Mesenchymal stem cell (in vitro differentiated cells and primary cell): ENCODE data around the gene UBE2I.

ENCODE experiments used
- DNase-seq: peaks from one replicate; pipeline ENCODE4 v3.0.0-alpha.2; 2013
- H2AFZ ChIP-seq: one replicate; pipeline ENCODE4 v1.6.1; 2013; ENCODE audit warnings: low read depth, mild to moderate bottlenecking, control low read depth, inconsistent platforms, low read length, moderate library complexity
- H2AK5ac ChIP-seq: 2 replicates; pipeline ENCODE4 v1.6.1; 2013; ENCODE audit warnings: low read length, moderate library complexity, mild to moderate bottlenecking, inconsistent platforms; ENCODE audit not compliant: severe bottlenecking
- H2BK120ac ChIP-seq: one replicate; pipeline ENCODE4 v1.6.1; 2013; ENCODE audit warnings: low read depth, mild to moderate bottlenecking, inconsistent platforms, low read length, moderate library complexity
- H2BK12ac ChIP-seq, 2 experiments: one replicate each; pipeline ENCODE4 v1.6.1; 2013; ENCODE audit warnings: inconsistent platforms in 2 of 2, low read length in 2 of 2, mild to moderate bottlenecking in 2 of 2, moderate library complexity in 2 of 2, control low read depth in 1 of 2
- H2BK15ac ChIP-seq: one replicate; pipeline ENCODE4 v1.6.1; 2013; ENCODE audit warnings: mild to moderate bottlenecking, low read depth, inconsistent platforms; ENCODE audit not compliant: poor library complexity, severe bottlenecking
- H2BK5ac ChIP-seq: 2 replicates; pipeline ENCODE4 v1.6.1; 2013; ENCODE audit warnings: low read depth, mild to moderate bottlenecking, low read length, control low read depth, inconsistent platforms; ENCODE audit not compliant: poor library complexity, severe bottlenecking
- H3K14ac ChIP-seq, 2 experiments: one replicate each; pipeline ENCODE4 v1.6.1; 2013; ENCODE audit warnings: inconsistent platforms in 2 of 2, low read length in 2 of 2, control low read depth in 1 of 2, mild to moderate bottlenecking in 1 of 2, moderate library complexity in 1 of 2
- H3K18ac ChIP-seq, 2 experiments: one replicate each; pipeline ENCODE4 v1.6.1; 2013; ENCODE audit warnings: inconsistent platforms in 2 of 2, low read length in 2 of 2, control low read depth in 1 of 2, low read depth in 1 of 2, mild to moderate bottlenecking in 1 of 2
- H3K23ac ChIP-seq, 2 experiments: one replicate each; pipeline ENCODE4 v1.6.1; 2013; ENCODE audit warnings: inconsistent platforms in 2 of 2, low read length in 2 of 2, mild to moderate bottlenecking in 2 of 2, moderate library complexity in 2 of 2, control low read depth in 1 of 2
- H3K27ac ChIP-seq: 2 replicates; pipeline ENCODE4 v1.5.1; 2013; ENCODE audit warnings: mild to moderate bottlenecking, moderate library complexity, low read length, control low read depth, inconsistent platforms; ENCODE audit not compliant: poor library complexity, severe bottlenecking
- H3K27me3 ChIP-seq, 2 experiments: 2 replicates each; pipeline versions ENCODE4 v1.6.1 to v1.7.0; 2013; ENCODE audit warnings: low read length in 2 of 2, mild to moderate bottlenecking in 2 of 2, moderate library complexity in 2 of 2, control low read depth in 1 of 2, inconsistent platforms in 1 of 2; ENCODE audit not compliant: control insufficient read depth in 1 of 2, insufficient read depth in 1 of 2
- H3K36me3 ChIP-seq, 2 experiments: 2 replicates each; pipeline versions ENCODE4 v1.6.1 to v1.7.0; 2013; ENCODE audit warnings: low read length in 2 of 2, control low read depth in 1 of 2, inconsistent platforms in 1 of 2, low read depth in 1 of 2, mild to moderate bottlenecking in 1 of 2; ENCODE audit not compliant: insufficient read depth in 2 of 2, control insufficient read depth in 1 of 2
- H3K4ac ChIP-seq, 2 experiments: one replicate each; pipeline ENCODE4 v1.6.1; 2013; ENCODE audit warnings: inconsistent platforms in 2 of 2, low read length in 2 of 2, mild to moderate bottlenecking in 2 of 2, moderate library complexity in 2 of 2, control low read depth in 1 of 2, low read depth in 1 of 2
- H3K4me1 ChIP-seq: 2 replicates; pipeline ENCODE4 v1.6.1; 2013; ENCODE audit warnings: low read depth, low read length, control low read depth; ENCODE audit not compliant: control insufficient read depth, insufficient read depth
- H3K4me2 ChIP-seq: 2 replicates; pipeline ENCODE4 v1.6.1; 2013; ENCODE audit warnings: low read length, mild to moderate bottlenecking, inconsistent platforms; ENCODE audit not compliant: poor library complexity, severe bottlenecking
- H3K4me3 ChIP-seq, 2 experiments: 2 replicates each; pipeline versions ENCODE4 v1.5.1 to v1.7.0; 2013; ENCODE audit warnings: low read length in 2 of 2, mild to moderate bottlenecking in 2 of 2, control low read depth in 1 of 2, low read depth in 1 of 2; ENCODE audit not compliant: insufficient read depth in 1 of 2
- H3K79me1 ChIP-seq: replicated peaks from 2 replicates; pipeline ENCODE4 v1.6.1; 2013; ENCODE audit warnings: mild to moderate bottlenecking, control low read depth, low read length, inconsistent platforms; ENCODE audit not compliant: poor library complexity, severe bottlenecking
- H3K9ac ChIP-seq: 2 replicates; pipeline ENCODE4 v1.7.0; 2013; ENCODE audit warnings: mild to moderate bottlenecking, low read length, moderate library complexity
- H3K9me3 ChIP-seq: 2 replicates; pipeline ENCODE4 v1.7.0; 2013; ENCODE audit warnings: mild to moderate bottlenecking, low read length; ENCODE audit not compliant: control insufficient read depth
- H4K8ac ChIP-seq: one replicate; pipeline ENCODE4 v1.6.1; 2013; ENCODE audit warnings: inconsistent platforms, mild to moderate bottlenecking, low read length, moderate library complexity
- H4K91ac ChIP-seq: one replicate; pipeline ENCODE4 v1.6.1; 2013; ENCODE audit warnings: mild to moderate bottlenecking, low read length, inconsistent platforms
- WGBS: methylation state at CpG from one replicate; pipeline ENCODE4 v1.1.7; 2013; ENCODE audit warnings: mixed read lengths; 5-methylcytosine and 5-hydroxymethylcytosine counted together

Gene UBE2I

DNA sequence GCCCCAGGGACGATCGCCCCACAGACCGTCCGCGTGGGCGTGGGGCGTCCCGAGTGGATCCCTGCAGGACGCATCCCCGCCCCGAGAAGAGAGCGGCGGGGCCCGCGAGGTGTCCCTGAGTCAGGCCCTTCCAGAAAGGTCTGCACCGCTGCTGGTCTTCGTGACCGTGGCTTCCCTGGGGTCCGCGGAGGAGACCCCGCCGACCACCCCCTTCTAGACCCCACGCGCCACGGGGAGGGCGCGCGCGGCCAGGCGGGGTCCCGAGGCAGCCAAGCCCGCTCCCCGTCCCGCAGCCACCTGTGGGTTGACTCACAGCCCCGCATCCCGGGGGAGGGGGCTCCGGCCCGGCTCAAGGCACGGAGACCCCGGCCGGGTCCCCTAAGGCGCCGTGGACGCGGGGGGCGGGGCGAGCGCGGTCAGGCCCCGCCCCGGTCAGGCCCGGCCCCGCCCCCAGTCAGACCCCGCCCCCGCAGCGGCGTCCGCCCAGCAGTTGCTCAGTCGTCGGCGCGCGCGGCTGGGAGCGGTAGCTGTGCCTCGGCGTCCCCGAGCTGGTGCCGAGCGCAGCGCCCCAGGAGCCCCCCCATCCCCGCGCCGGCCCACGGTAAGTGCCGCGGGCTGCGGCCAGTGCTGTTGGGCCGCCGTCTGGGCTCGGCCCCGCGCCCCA lies 23.8 kb downstream of the UBE2I start, which contains the start of gene BAIAP3:
Gene BAIAP3, plus strand, starts transcription at position 497 of the 664 bp plus-strand sequence. CDS start 4,905 bp downstream, outside the sequence.
- peak; percentile 44 for DNase-seq
- Histone ChIP-seq H4K91ac (peak within 1 kb of the TSS; percentile 70), H2AFZ (peak within 1 kb of the TSS; percentile 18), H3K27ac (no peak within 1 kb of the TSS), H3K79me1 (no peaks in the 10 kb centered on the region), H2BK12ac (peak within 1 kb of the TSS in 1 of 2 experiments; percentile 37), H4K8ac (peak within 1 kb of the TSS; percentile 77), H3K9me3 (no peaks in the 10 kb centered on the region), H3K4me3 (peak within 1 kb of the TSS in 1 of 2 experiments; percentile 38), H3K14ac (no peak within 1 kb of the TSS), H2BK5ac (no peak within 1 kb of the TSS), H3K27me3 (peaks cover 71 to 72% of the 10 kb centered on the region in 2 experiments), H2BK15ac (peak within 1 kb of the TSS; percentile 95), H3K4me2 (peak within 1 kb of the TSS; percentile 20), H3K18ac (peak within 1 kb of the TSS; percentile 74 to 83), H2AK5ac (no peak within 1 kb of the TSS), H2BK120ac (peak within 1 kb of the TSS; percentile 74), H3K23ac (peak within 1 kb of the TSS in 1 of 2 experiments; percentile 67), H3K4ac (peak within 1 kb of the TSS in 1 of 2 experiments; percentile 77), H3K36me3 (no peaks in the 10 kb centered on the region), H3K9ac (no peak within 1 kb of the TSS), H3K4me1 (peaks cover 28% of the 10 kb centered on the region)
- WGBS, result 9% methylated on average over 40 of the region's 83 CpGs

DNA sequence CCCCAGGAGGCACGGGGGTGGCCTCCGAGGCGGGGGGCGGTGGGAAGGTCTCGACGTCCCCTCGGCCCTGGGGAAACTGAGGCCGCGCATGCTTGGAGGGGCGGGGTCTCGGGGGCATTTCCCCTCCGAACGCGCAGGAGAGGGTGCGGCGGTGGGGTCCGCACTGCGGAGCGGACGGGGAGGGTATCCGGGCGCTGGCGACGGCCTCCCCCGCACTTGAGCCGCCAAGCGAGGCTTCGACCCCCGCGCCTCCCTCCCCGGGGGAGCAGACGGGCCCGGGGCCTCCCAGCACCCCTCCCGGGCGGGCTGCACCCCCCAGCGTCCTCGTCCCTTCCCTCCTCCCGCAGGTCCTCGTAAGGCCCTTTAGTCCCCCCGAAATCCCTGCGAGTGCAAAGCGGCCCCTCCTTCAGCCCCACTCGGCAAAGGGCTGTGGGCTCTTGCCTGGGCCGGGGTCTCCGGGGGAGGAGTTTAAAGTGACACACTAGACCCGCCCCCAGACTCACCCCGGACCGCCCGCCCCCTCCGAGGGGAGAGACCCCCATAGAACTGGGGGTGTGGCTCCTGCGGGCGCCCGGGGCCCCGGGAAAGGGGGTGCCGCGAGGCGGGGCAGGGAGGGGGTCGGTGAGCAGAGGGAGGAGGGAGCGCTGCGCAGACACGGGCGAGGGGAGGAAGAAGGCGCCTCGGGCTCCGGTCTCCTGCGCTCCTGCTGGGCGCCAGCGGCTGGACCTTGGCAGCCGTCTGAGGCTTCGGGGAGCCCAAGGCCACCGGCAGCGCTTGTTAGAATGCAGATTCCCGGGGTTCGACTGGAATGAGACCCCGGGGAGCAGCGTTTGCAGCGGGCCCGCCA lies 24.6 kb downstream of the UBE2I start:
- Histone ChIP-seq H3K4me3 (peak overlapping the region in 1 of 2 experiments; percentile 16), H2AK5ac (no peak overlapping the region), H2AFZ (peak overlapping the region; percentile 18), H3K9me3 (no peaks in the 10 kb centered on the region), H3K27ac (no peak overlapping the region), H3K36me3 (no peaks in the 10 kb centered on the region), H3K18ac (peak overlapping the region; percentile 59 to 63), H2BK12ac (peak overlapping the region in 1 of 2 experiments; percentile 25), H3K14ac (no peak overlapping the region), H3K79me1 (no peaks in the 10 kb centered on the region), H3K4me2 (peak overlapping the region; percentile 18), H3K23ac (peak overlapping the region in 1 of 2 experiments; percentile 67), H3K27me3 (peaks cover 71 to 78% of the 10 kb centered on the region in 2 experiments), H4K8ac (peak overlapping the region; percentile 77), H2BK15ac (no peak overlapping the region), H3K4ac (no peak overlapping the region), H2BK120ac (no peak overlapping the region), H2BK5ac (no peak overlapping the region), H3K4me1 (peaks cover 28% of the 10 kb centered on the region), H4K91ac (peak overlapping the region; percentile 30), H3K9ac (no peak overlapping the region)
- 10% methylated on average over 43 of the region's 78 CpGs for WGBS
- DNase-seq, result no peak

DNA sequence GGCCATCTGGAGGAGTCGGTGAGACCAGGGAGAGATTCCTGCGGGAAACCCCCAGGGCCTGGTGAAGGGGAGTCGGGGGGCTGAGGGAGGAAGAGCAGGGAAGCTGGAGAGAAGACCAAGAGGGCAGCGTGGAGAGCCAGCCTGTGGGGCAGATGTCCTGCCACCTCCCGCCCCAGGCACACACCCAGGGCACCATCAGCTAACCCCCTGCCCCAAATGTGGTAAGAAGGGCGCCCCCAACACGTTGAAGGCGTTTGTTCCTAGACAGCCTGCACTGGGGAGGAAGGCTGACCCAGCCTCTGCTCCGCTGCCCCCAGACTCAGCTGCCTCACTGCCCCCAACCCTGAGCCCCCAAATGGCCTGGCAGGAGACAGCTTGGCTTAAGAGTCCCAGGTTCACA lies 25.3 kb downstream of the UBE2I start:
- no peaks in the 10 kb centered on the region for H3K9me3 ChIP-seq
- no peak overlapping the region for H4K8ac ChIP-seq
- H2BK12ac ChIP-seq, result no peak overlapping the region
- no peak overlapping the region for H3K4me3 ChIP-seq
- no peak overlapping the region for H3K27ac ChIP-seq
- no peak overlapping the region for H3K18ac ChIP-seq
- H4K91ac ChIP-seq, result peak overlapping the region; percentile 30
- no peak overlapping the region for H3K9ac ChIP-seq
- peaks cover 28% of the 10 kb centered on the region for H3K4me1 ChIP-seq
- no peak overlapping the region for H3K23ac ChIP-seq
- H3K4ac ChIP-seq, result no peak overlapping the region
- 54% methylated on average over 8 of the region's 9 CpGs for WGBS
- no peak for DNase-seq
- no peak overlapping the region for H2AFZ ChIP-seq
- H2BK15ac ChIP-seq, result no peak overlapping the region
- no peaks in the 10 kb centered on the region for H3K79me1 ChIP-seq
- no peak overlapping the region for H2BK120ac ChIP-seq
- H3K36me3 ChIP-seq, result no peaks in the 10 kb centered on the region
- no peak overlapping the region for H2BK5ac ChIP-seq
- no peak overlapping the region for H3K14ac ChIP-seq
- H2AK5ac ChIP-seq, result no peak overlapping the region
- H3K4me2 ChIP-seq, result no peak overlapping the region
- H3K27me3 ChIP-seq, result peaks cover 71 to 81% of the 10 kb centered on the region in 2 experiments
